ENCODE measurements around the gene CEP290.

CEP290 gene

DNA sequence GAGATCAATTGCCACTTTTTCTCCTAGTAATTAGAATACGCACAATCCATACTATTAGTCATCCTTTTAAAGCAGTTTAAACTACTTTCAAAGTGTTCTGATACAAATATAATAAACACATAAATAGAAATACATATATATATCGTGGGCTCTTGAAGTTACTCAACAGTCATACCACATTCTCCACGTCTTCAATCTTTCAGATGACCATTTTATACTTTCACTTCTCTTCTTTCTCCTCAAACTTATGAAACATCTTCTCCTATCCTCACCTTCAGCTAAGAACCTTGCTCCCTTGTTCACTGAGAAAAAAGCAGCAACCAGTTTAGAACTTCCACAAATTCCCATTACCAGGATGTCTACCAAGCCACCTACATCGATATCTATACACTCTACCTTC lies 19.2 kb downstream of the CEP290 start:
- H3K4me3 ChIP-seq (ENCODE audit: low read length): no peak overlapping the region
- no peak for TF ChIP-seq ZNF274 (IDR thresholded peaks at IDR 0.05; ENCODE audit: low read depth, low read length)

DNA sequence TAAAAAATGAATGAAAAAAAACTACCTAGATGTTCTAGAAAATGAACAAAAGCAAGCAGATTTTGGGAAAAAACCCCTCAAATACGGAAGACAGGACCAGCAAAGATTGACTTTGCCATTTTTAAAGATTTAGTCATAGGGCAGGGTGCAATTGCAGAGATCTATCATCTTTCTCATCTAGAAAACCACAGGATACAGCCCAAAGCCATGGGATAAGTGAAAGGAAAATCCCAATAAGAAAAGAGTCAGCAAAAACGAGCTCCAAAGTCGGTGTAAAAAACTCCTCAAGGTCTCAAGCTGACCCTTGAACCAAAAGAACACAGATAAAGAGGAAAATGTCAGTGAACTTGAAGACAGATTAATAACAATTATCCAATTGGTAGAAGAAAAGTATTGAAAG lies 28.0 kb downstream of the CEP290 start:
- no peak overlapping the region for H3K4me3 ChIP-seq (ENCODE audit: low read length)
- no peak for TF ChIP-seq ZNF274 (IDR thresholded peaks at IDR 0.05; ENCODE audit: low read depth, low read length)

DNA sequence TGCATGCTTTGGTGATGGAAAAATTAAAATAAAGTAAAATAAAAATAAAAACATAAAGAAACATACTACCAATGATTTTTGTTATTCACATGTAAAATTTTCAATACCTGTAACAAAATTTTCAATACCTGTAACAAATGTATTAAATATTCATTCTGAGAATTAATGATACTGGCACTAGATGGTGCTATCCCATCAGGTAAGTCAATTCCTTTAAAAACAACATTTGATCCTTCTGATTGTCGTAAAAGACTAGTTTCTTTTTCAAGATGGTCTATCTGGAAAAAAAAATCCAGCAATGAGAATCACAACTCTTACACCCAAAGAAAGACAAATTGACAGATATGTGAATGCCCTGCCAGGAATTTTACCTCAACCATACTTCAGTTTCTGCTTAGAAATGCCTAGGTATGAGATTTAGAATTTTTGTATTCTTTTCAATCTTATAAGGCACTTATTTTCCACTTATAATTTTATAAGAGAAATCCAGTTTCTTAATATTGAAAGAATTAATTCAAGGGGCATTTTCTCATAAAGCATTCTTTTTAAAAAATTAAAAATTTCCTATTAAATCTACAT lies 30.7 kb downstream of the CEP290 start:
- TF ChIP-seq ZNF274 (IDR thresholded peaks at IDR 0.05; ENCODE audit: low read depth, low read length): no peak
- no peak overlapping the region for H3K4me3 ChIP-seq (ENCODE audit: low read length)

DNA sequence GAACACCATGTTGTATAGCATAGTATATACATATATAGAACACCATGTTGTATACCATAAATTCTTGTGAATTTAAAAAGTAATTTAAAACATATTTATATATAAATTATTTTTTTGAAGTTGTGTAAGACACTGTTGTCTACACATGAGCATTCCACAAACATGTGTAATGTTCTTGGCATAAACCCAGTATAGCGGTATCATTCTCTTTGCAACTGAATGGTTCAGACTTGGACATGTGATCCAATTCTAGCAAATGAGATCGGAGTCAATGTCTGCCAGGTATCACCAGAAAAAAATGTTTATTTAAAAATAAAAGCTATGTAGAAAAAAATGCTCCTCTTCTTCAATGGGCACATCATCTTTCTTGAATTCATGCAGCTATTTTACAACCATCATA lies 33.9 kb downstream of the CEP290 start:
- TF ChIP-seq ZNF274 (IDR thresholded peaks at IDR 0.05; ENCODE audit: low read depth, low read length): no peak
- H3K4me3 ChIP-seq (ENCODE audit: low read length): no peak overlapping the region

DNA sequence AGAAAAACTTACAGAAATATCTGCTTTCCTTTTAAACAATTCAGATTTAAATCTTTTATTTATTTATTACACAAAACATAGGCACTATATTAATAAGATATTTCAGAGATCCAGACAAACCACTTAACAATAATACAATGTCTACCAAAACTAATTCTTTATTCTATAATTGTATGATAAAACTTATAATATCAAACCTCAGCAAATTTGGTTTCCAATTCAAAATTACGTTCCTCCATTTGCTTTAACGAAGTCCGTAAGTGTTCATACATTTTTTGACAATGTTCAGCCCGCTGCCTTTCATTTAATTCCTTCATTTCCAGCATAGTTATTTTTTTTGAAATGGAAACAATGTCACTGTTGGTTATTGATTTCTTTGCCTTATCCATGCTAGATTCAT lies 48.3 kb downstream of the CEP290 start:
- TF ChIP-seq ZNF274 (IDR thresholded peaks at IDR 0.05; ENCODE audit: low read depth, low read length): no peak
- no peak overlapping the region for H3K4me3 ChIP-seq (ENCODE audit: low read length)

DNA sequence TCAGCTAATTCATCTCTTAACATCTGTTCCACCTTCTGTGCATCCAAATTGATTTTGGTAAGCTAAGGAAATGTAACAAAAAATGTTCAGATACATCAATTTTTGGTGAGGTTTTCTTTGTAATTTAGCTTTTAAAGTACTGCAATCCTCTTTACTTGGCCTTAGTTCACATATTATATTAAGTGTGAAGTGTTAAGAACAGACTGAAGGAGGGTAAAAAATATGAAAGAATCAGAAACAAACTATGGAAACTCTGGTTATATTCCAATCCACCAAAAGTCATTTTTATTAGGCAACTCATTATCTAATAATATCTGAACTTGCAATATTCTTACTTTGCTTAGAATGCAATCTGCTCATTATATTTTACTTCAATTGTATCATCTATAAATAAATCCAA lies 49.1 kb downstream of the CEP290 start:
- TF ChIP-seq ZNF274 (IDR thresholded peaks at IDR 0.05; ENCODE audit: low read depth, low read length): no peak

DNA sequence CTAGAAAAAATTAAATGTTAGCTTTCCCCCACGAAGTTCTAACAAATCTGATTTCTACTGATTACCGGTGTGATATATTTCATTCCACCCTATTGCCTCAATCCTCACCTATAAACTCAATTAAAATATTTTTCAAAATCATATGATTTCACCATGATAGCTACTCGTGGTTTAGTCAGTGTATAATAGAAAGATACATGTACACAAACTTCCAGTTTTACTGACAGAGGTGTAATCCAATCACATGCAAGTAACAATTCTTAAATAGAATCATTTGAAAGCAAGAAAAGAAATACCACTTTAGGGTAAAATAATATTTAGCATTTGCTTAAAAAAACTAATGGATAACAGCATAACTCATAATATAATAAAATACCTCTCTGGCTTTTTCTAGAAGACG lies 57.7 kb downstream of the CEP290 start:
- no peak for TF ChIP-seq ZNF274 (IDR thresholded peaks at IDR 0.05; ENCODE audit: low read depth, low read length)
- H3K4me3 ChIP-seq (ENCODE audit: low read length): no peak overlapping the region

More for the DNA sequence above, 49.1 kb downstream of the CEP290 start:
- H3K4me3 ChIP-seq (ENCODE audit: low read length): no peak overlapping the region

DNA sequence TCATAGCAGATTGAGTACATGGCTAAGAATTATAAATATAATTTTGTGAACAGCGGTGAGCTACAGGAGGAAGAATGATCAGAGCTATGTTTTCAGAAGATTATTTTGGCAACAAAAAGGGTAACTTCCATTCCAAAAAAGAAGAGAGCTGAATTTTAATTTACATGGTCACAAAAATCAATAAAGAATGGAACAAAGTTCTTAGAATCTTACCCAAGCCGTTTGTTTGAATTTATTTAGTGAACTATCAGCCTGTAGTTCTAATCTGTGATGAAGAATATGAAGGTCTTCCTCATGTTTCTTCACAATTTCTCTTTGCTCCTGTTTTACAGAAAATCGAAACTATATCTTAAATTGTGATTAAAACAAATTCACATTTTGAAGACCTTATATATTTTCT lies 58.3 kb downstream of the CEP290 start:
- H3K4me3 ChIP-seq (ENCODE audit: low read length): no peak overlapping the region
- no peak for TF ChIP-seq ZNF274 (IDR thresholded peaks at IDR 0.05; ENCODE audit: low read depth, low read length)

DNA sequence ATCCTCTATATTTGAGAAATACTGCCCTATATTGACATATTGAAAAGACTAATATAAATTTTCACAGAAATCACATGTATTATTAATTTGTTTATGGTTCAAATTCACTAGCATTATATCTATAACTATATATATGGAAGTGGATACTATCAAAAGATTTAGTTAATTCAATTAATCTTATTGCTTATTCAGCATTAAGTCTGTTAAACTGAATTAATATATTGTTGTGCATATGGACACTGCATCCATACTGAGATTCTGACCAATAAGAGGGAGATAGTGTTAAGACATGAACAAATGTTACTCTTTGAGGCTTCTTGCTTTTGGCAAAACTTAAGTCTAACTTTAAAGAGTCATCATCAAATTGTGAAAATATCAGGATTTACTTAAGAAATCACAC lies 60.6 kb downstream of the CEP290 start:
- TF ChIP-seq ZNF274 (IDR thresholded peaks at IDR 0.05; ENCODE audit: low read depth, low read length): no peak
- H3K4me3 ChIP-seq (ENCODE audit: low read length): no peak overlapping the region

DNA sequence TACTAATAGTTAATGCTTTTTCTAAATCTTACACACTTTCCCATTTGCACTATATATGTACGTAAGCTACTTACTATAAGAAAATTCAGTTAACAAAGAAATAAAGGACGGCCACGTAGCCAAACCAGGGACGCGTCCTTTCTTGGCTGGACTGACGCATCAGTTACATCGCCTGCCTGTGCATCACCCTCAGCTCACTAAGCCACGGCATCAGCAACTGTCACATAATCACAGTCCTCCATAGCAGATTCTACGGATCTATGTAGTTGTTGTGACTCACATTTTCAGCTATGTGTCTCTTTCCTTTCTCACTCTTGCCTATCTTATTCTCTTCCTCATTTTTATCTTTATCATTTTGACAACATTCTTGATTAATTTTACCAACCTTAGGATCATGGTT lies 74.6 kb downstream of the CEP290 start:
- TF ChIP-seq ZNF274 (IDR thresholded peaks at IDR 0.05; ENCODE audit: low read depth, low read length): no peak
- H3K4me3 ChIP-seq (ENCODE audit: low read length): no peak overlapping the region

DNA sequence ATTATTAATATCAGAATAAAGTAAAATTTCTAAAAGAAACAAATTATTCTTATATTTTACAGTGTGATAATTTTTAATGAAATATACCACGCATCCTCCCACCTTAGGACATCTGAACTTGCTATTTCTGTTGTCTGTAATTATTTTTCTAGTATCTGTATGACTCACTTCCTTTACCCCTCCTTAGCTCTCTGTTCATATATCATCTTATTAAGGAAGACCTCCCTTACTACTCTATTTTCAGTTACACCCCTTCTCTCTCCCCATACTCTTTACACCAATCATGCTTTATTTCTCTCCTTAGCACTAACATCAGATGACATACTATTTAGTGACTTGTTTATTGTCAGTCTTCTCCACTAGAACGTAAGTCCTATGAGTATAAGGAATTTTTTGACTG lies 78.5 kb downstream of the CEP290 start:
- no peak for TF ChIP-seq ZNF274 (IDR thresholded peaks at IDR 0.05; ENCODE audit: low read depth, low read length)
- no peak overlapping the region for H3K4me3 ChIP-seq (ENCODE audit: low read length)

DNA sequence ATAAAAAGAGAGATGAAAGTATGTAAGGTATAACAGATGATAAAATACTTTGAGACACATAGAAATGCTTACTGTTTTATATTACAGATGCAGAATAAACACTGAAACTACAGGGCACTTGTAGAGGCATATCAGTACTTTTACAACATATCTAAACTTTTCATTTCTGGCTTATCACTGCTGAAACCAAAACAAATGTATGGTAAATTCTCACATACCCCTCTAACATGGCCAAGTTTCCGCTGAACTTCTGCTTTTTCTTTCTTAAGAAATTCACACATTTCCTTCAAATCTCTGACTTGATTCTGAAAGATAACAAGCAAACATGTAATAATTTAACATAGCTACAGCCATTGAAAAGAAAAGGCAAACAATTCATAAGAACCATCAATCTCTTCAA lies 79.4 kb downstream of the CEP290 start:
- TF ChIP-seq ZNF274 (IDR thresholded peaks at IDR 0.05; ENCODE audit: low read depth, low read length): no peak
- H3K4me3 ChIP-seq (ENCODE audit: low read length): no peak overlapping the region

DNA sequence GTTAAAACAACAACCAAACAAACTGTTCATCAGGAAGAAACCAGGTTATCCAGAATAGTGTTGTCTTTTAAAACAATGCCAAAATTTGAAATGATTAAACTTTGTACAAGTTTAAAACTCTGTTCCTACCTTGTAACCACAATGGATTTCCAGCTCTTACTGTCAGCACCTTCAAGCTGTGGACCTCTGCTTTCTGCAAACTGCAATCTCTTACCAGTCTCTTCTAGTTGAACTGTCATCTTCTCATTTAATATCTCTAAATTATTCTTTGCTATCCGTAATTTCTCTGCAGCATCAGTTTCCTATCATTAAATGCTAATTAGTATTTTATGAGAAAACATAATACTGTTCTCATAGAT lies 83.2 kb downstream of the CEP290 start:
- no peak for TF ChIP-seq ZNF274 (IDR thresholded peaks at IDR 0.05; ENCODE audit: low read depth, low read length)
- no peak overlapping the region for H3K4me3 ChIP-seq (ENCODE audit: low read length)

DNA sequence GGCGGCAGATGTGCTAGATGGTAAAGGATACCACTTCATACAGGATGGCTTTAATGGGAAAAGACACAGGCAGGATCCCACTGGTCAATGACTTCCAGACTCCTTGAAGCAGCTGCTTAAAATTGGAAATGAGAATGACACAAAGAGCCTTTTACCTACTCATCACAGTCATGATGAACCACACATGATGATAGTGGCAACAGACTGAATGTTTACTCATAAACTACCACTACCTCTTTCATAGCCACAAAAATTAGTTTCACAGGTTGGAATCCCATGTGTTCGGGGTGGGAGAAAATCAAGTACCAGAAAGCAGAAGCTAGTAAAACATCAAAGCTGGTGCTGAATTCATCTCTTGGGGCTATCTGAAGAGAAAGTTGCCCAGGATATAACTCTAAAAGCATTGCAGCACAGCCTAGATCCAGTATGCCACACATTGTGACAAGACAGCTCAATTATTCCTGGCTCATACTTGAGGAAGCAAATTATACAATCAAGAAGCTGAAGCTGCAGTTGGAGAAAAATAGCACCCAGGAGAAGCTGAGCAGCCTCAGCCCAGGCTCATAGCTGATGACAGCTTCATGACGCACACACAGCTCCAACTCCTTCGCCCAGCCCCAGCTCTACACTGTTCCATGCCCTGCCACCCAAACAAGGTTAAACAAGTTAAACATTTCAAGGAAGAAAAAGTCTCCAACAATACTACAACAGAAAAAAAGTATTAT lies 83.7 kb downstream of the CEP290 start:
- no peak for TF ChIP-seq ZNF274 (IDR thresholded peaks at IDR 0.05; ENCODE audit: low read depth, low read length)
- no peak overlapping the region for H3K4me3 ChIP-seq (ENCODE audit: low read length)

DNA sequence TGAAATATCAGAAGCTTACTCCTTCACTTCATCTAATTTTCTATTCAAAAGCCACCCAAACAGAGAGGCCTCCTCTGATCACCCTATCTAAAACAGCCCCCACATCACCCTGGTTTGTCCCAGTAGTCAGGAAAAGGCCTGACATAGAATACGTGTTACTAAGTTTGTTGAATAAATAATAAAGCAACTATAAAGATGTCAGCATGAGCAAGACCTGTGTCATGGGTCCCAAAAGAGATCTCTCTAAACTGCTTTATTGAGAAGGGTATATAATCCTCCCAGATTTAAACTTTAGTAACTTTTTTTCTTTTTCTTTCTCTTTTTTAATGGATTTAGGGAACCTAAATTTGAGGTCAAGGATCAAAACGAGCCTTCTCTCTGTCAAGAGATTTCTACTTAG lies 85.3 kb downstream of the CEP290 start:
- no peak overlapping the region for H3K4me3 ChIP-seq (ENCODE audit: low read length)
- no peak for TF ChIP-seq ZNF274 (IDR thresholded peaks at IDR 0.05; ENCODE audit: low read depth, low read length)

DNA sequence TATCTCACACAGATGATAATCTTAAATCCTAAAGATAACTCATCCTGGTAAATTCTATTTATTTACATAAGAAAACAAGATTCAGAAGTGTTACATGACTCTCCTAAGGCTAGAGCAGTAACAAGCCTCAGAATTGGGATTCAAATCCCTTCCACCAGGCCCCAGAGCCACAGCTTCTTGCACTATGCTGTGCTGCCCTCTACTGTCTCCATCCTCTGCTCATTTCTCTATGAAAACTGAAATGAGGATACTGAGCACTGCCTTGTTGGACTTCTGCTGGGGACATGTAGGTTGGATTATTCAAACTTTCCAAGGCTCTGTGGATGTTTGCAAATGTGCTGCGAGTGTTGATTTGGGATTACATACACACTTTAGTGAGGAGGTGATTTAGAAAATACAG lies 89.2 kb downstream of the CEP290 start:
- no peak for TF ChIP-seq ZNF274 (IDR thresholded peaks at IDR 0.05; ENCODE audit: low read depth, low read length)
- no peak overlapping the region for H3K4me3 ChIP-seq (ENCODE audit: low read length)

Data from GM08714 (cell line).